DMS 273 (cell line): ENCODE results near the gene VCL.
"Not testable (repeated sequence)": the region's sequence is repeated elsewhere in the genome, so short reads cannot be mapped to it uniquely, and the experiment has no call there.

ENCODE experiments used
- DNase-seq: peaks from one replicate; lab custom pipeline; 2025; ENCODE audit not compliant: unreplicated experiment; lab: John Stamatoyannopoulos, UW

Gene VCL

GRCh38 chr10:74000892-74001669, 3.2 kb downstream of the VCL start:
- peak; percentile 13 for DNase-seq

GRCh38 chr10:74006269-74006668, 8.4 kb downstream of the VCL start:
- DNase-seq = no peak

GRCh38 chr10:74008212-74008731, 10.4 kb downstream of the VCL start:
- DNase-seq = peak; percentile 72

- DNase-seq = no peak
These were observed 13.1 kb downstream of the VCL start for GRCh38 chr10:74011017-74011416.

- DNase-seq = peak; percentile 17
These were observed 13.9 kb downstream of the VCL start for GRCh38 chr10:74011770-74012169.

GRCh38 chr10:74012480-74012879, 14.6 kb downstream of the VCL start:
- no peak for DNase-seq

- DNase-seq = no peak
These were observed 15.1 kb downstream of the VCL start for GRCh38 chr10:74013004-74013403.

GRCh38 chr10:74014574-74014973, 16.7 kb downstream of the VCL start:
- DNase-seq = not testable (repeated sequence)

GRCh38 chr10:74018241-74018640, 20.3 kb downstream of the VCL start:
- no peak for DNase-seq

GRCh38 chr10:74021248-74022055, 23.5 kb downstream of the VCL start:
- DNase-seq = no peak

- DNase-seq = no peak
These were observed 25.2 kb downstream of the VCL start for GRCh38 chr10:74022926-74023629.

GRCh38 chr10:74024600-74024999, 26.7 kb downstream of the VCL start:
- no peak for DNase-seq

- DNase-seq = no peak
These were observed 27.6 kb downstream of the VCL start for GRCh38 chr10:74025380-74025978.

- DNase-seq = no peak
These were observed 28.6 kb downstream of the VCL start for GRCh38 chr10:74026428-74027015.

GRCh38 chr10:74027702-74028101, 29.8 kb downstream of the VCL start:
- DNase-seq = no peak

GRCh38 chr10:74029943-74030342, 32.0 kb downstream of the VCL start:
- no peak for DNase-seq

GRCh38 chr10:74032208-74032607, 34.3 kb downstream of the VCL start:
- DNase-seq = not testable (repeated sequence)

GRCh38 chr10:74032900-74033655, 35.2 kb downstream of the VCL start:
- DNase-seq = no peak

- no peak for DNase-seq
These were observed 35.8 kb downstream of the VCL start for GRCh38 chr10:74033702-74034101.

GRCh38 chr10:74034301-74034700, 36.4 kb downstream of the VCL start:
- DNase-seq = no peak
